WTC11 (cell line): ENCODE results near the gene PIGX. TPM values are rescaled to one million over a fixed set of nuclear protein-coding genes. Genes with fewer than 3 reads are reported as not detected.

Experiments used
- ATAC-seq: fragments of 200-7000 bp; cut with Tn5 transposase; 2 replicates; pipeline ENCODE4 v1.10.0; 2021; ENCODE audit warnings: mild to moderate bottlenecking, moderate library complexity
- CTCF ChIA-PET: fragments of 300-600 bp; sonication (Branson Sonifier 250); formaldehyde crosslinking; loops from one replicate; lab custom pipeline; 2021; ENCODE audit warnings: antibody characterized with exemption; lab: Charles Lee
- POLR2A ChIA-PET: fragments of 350-600 bp; sonication (Branson Sonifier 250); formaldehyde crosslinking; loops from one replicate; lab custom pipeline; 2021; ENCODE audit warnings: antibody characterized with exemption; lab: Charles Lee
- DNase-seq: peaks from one replicate; pipeline ENCODE4 v3.0.0; 2021; ENCODE audit warnings: low spot score
- H3K27ac Mint-ChIP-seq: 2 replicates; pipeline ENCODE4 v1.8.0; 2021; ENCODE audit warnings: mixed read lengths
- H3K27me3 Mint-ChIP-seq: 2 replicates; pipeline ENCODE4 v1.8.0; 2021; ENCODE audit warnings: low read depth, mild to moderate bottlenecking, moderate library complexity, mixed read lengths
- H3K36me3 Mint-ChIP-seq: 2 replicates; pipeline ENCODE4 v1.8.0; 2021; ENCODE audit warnings: mixed read lengths
- H3K4me1 Mint-ChIP-seq: 2 replicates; pipeline ENCODE4 v1.8.0; 2022; ENCODE audit warnings: mixed read lengths
- H3K4me3 Mint-ChIP-seq: 2 replicates; pipeline ENCODE4 v1.8.0; 2021; ENCODE audit warnings: mild to moderate bottlenecking, moderate library complexity, mixed read lengths
- H3K9me3 Mint-ChIP-seq: 2 replicates; pipeline ENCODE4 v1.8.0; 2021; ENCODE audit warnings: mixed read lengths
- ETV6 ChIP-seq: sonication (generic); formaldehyde crosslinking; IDR thresholded peaks from 2 replicates; pipeline ENCODE4 v1.8.1; 2022; ENCODE audit warnings: mild to moderate bottlenecking, missing genetic modification reagents
- GTF2I ChIP-seq: fragments of 250-450 bp; sonication (Bioruptor Pico); conservative IDR thresholded peaks from 2 replicates; pipeline ENCODE4 v1.4.0; 2021; ENCODE audit warnings: mild to moderate bottlenecking
- IRF2 ChIP-seq: sonication (generic); formaldehyde crosslinking; IDR thresholded peaks from 2 replicates; pipeline ENCODE4 v1.8.0; 2022; ENCODE audit warnings: low read depth, missing genetic modification reagents, borderline replicate concordance
- JUN ChIP-seq: sonication (generic); formaldehyde crosslinking; IDR thresholded peaks from 2 replicates; pipeline ENCODE4 v1.8.0; 2023; ENCODE audit warnings: mild to moderate bottlenecking, missing genetic modification reagents
- NR2C2 ChIP-seq: sonication (generic); formaldehyde crosslinking; IDR thresholded peaks from 2 replicates; pipeline ENCODE4 v1.8.0; 2022; ENCODE audit warnings: mild to moderate bottlenecking, missing genetic modification reagents
- RELA ChIP-seq: sonication (generic); formaldehyde crosslinking; IDR thresholded peaks from 2 replicates; pipeline ENCODE4 v1.8.1; 2022; ENCODE audit warnings: missing genetic modification reagents, mild to moderate bottlenecking, borderline replicate concordance
- SOX15 ChIP-seq: fragments of 250-450 bp; sonication (Bioruptor Pico); IDR thresholded peaks from 2 replicates; pipeline ENCODE4 v1.9.0; 2021; ENCODE audit warnings: mild to moderate bottlenecking
- TEAD4 ChIP-seq: sonication (generic); formaldehyde crosslinking; IDR thresholded peaks from 2 replicates; pipeline ENCODE4 v1.8.0; 2022; ENCODE audit warnings: mild to moderate bottlenecking, missing genetic modification reagents
- ZNF138 ChIP-seq: sonication (generic); formaldehyde crosslinking; conservative IDR thresholded peaks from 2 replicates; pipeline ENCODE4 v1.8.1; 2022; ENCODE audit warnings: mild to moderate bottlenecking, moderate library complexity, missing genetic modification reagents
- ZNF232 ChIP-seq: sonication (generic); formaldehyde crosslinking; IDR thresholded peaks from 2 replicates; pipeline ENCODE4 v1.8.0; 2022; ENCODE audit warnings: mild to moderate bottlenecking, missing genetic modification reagents
- ZNF671 ChIP-seq: fragments of 250-450 bp; sonication (Bioruptor Pico); IDR thresholded peaks from 2 replicates; pipeline ENCODE4 v1.8.0; 2021; ENCODE audit warnings: mild to moderate bottlenecking
- total RNA-seq: library from RNA; stranded (reverse); gene quantifications from 3 replicates; pipeline ENCODE4 v1.2.3, GENCODE V29; 2021
- TF ChIP-seq, protein P1 (sequence below): fragments of 250-450 bp; sonication (Bioruptor Pico); IDR thresholded peaks from 2 replicates; pipeline ENCODE4 v1.9.0; 2021; ENCODE audit warnings: moderate library complexity, mild to moderate bottlenecking, inconsistent platforms, borderline replicate concordance
- TF ChIP-seq, protein P2 (sequence below): sonication (generic); formaldehyde crosslinking; IDR thresholded peaks from 2 replicates; pipeline ENCODE4 v1.8.1; 2023; ENCODE audit warnings: mild to moderate bottlenecking, missing genetic modification reagents
- TF ChIP-seq, protein P3 (sequence below): fragments of 250-450 bp; sonication (Bioruptor Pico); IDR thresholded peaks from 2 replicates; pipeline ENCODE4 v2.1.2; 2022; ENCODE audit warnings: mild to moderate bottlenecking, moderate library complexity
- TF ChIP-seq, protein P4 (sequence below): sonication (generic); formaldehyde crosslinking; IDR thresholded peaks from 2 replicates; pipeline ENCODE4 v1.8.1; 2022; ENCODE audit warnings: low read depth, mild to moderate bottlenecking, moderate library complexity, missing genetic modification reagents, borderline replicate concordance
- TF ChIP-seq, protein P5 (sequence below): sonication (generic); formaldehyde crosslinking; IDR thresholded peaks from 2 replicates; pipeline ENCODE4 v1.8.0; 2022; ENCODE audit warnings: mild to moderate bottlenecking, missing genetic modification reagents
- TF ChIP-seq, protein P6 (sequence below): sonication (generic); formaldehyde crosslinking; conservative IDR thresholded peaks from 2 replicates; pipeline ENCODE4 v1.8.1; 2023; ENCODE audit warnings: mild to moderate bottlenecking, low read depth, missing genetic modification reagents, moderate library complexity
- TF ChIP-seq, protein P7 (sequence below): sonication (generic); formaldehyde crosslinking; conservative IDR thresholded peaks from 2 replicates; pipeline ENCODE4 v1.8.1; 2022; ENCODE audit warnings: mild to moderate bottlenecking, missing genetic modification reagents
- TF ChIP-seq, protein P8 (sequence below): sonication (generic); formaldehyde crosslinking; IDR thresholded peaks from 2 replicates; pipeline ENCODE4 v1.8.0; 2022; ENCODE audit warnings: mild to moderate bottlenecking, missing genetic modification reagents

The PIGX gene
- total RNA-seq, 1 experiment from 2014 or later, result 12.8 TPM

DNA sequence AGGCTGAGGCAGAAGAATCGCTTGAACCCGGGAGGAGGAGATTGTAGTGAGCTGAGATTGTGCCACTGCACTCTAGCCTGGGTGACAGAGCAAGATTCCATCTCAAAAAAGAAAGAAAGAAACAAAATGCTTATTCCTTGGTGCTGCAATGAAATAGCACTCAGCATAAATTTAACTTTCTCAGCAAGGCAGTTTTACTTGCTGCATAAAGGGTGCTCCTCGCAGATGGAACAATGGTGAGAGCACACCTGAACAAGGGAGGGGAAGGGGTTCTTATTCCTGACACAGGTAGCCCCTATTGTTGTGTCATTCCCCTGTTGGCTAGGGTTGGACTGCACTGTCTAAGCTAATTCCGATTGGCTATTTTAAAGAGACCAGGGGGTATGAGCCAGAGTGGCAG lies 44.6 kb downstream of the PIGX start (continued):
- TF ChIP-seq, protein P1, sequence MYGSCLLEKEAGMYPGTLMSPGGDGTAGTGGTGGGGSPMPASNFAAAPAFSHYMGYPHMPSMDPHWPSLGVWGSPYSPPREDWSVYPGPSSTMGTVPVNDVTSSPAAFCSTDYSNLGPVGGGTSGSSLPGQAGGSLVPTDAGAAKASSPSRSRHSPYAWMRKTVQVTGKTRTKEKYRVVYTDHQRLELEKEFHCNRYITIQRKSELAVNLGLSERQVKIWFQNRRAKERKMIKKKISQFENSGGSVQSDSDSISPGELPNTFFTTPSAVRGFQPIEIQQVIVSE (CRISPR knock-in tag), result no peak
- no peak for TF ChIP-seq ETV6 (CRISPR knock-in tag)
- TF ChIP-seq, protein P2, sequence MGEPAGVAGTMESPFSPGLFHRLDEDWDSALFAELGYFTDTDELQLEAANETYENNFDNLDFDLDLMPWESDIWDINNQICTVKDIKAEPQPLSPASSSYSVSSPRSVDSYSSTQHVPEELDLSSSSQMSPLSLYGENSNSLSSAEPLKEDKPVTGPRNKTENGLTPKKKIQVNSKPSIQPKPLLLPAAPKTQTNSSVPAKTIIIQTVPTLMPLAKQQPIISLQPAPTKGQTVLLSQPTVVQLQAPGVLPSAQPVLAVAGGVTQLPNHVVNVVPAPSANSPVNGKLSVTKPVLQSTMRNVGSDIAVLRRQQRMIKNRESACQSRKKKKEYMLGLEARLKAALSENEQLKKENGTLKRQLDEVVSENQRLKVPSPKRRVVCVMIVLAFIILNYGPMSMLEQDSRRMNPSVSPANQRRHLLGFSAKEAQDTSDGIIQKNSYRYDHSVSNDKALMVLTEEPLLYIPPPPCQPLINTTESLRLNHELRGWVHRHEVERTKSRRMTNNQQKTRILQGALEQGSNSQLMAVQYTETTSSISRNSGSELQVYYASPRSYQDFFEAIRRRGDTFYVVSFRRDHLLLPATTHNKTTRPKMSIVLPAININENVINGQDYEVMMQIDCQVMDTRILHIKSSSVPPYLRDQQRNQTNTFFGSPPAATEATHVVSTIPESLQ (CRISPR knock-in tag), result no peak
- TF ChIP-seq, protein P3, sequence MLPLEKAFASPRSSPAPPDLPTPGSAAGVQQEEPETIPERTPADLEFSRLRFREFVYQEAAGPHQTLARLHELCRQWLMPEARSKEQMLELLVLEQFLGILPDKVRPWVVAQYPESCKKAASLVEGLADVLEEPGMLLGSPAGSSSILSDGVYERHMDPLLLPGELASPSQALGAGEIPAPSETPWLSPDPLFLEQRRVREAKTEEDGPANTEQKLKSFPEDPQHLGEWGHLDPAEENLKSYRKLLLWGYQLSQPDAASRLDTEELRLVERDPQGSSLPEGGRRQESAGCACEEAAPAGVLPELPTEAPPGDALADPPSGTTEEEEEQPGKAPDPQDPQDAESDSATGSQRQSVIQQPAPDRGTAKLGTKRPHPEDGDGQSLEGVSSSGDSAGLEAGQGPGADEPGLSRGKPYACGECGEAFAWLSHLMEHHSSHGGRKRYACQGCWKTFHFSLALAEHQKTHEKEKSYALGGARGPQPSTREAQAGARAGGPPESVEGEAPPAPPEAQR (CRISPR knock-in tag), result no peak
- TF ChIP-seq, protein P4, sequence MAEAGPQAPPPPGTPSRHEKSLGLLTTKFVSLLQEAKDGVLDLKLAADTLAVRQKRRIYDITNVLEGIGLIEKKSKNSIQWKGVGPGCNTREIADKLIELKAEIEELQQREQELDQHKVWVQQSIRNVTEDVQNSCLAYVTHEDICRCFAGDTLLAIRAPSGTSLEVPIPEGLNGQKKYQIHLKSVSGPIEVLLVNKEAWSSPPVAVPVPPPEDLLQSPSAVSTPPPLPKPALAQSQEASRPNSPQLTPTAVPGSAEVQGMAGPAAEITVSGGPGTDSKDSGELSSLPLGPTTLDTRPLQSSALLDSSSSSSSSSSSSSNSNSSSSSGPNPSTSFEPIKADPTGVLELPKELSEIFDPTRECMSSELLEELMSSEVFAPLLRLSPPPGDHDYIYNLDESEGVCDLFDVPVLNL (CRISPR knock-in tag), result no peak

DNA sequence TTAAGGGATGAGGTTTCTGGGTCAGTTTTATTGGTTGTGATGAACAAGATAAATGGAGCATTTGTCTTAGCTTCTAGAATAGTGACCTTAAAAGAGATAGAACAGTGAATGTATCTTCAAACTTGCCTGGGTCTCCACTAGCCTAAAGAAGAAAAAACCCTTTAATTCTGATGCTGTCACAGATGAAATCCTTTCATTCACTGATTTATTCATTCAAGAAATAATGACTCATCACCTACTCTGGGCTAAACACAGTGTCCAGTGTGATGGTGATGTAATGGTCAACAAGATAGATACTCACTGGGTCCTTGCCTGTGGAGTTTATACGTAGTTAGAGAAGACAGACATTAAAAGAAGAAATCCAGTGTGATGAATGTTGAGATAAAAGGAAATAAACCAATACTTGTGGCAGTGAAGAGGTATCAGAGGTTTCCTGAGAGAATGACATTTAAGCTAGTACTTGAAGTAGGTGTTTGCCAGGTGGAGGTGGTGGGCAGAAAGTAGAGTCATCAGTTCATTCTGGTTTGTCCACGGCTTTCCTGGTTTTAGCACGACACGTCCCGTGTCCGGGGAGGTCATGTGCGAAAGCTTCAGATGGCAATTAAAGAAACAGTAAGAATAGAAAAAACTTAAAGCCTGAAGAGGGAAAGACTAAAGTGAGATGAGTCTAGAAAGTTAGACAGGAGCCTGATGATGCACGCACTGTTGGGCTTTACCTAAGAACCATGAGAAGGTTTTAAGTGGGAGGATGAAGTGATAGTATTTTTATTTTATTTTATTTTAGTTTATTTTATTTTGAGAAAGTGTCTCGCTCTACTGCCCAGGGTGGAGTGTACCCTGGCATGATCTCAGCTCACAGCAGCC lies 45.9 kb downstream of the PIGX start:
- Mint-ChIP-seq H3K27me3 (no peaks in the 10 kb centered on the region), H3K4me1 (peaks cover 19% of the 10 kb centered on the region), H3K27ac (peak overlapping the region; percentile 54; the same call in 1 of the 2 replicates)

DNA sequence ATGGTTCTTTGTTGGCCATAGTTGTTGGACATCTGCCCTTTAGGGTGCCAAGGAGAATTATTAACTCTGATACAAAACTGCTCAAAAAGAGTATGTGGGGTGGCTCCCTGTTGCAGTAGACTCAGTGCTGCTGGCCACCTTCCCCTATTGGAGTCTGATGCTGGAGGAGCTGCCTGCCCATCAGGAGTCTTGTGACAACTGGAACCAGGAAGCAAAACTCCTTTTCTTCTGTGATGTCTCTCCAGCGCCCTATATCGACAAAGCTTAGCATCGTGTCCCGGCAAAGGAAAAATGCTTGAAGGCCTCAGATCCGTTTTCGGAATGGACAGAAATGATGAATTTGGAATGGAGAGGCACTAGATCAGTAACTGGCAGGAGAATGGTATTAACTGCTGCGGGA lies 51.0 kb downstream of the PIGX start:
- peaks cover 6% of the 10 kb centered on the region for H3K9me3 Mint-ChIP-seq
- POLR2A ChIA-PET, result interaction anchor here (1.1 kb wide), 1 partner anchor 23 kb away, joined by 4 read pairs; no protein-coding TSS in a partner anchor
- no peak overlapping the region for H3K27ac Mint-ChIP-seq
- ATAC-seq (no peak), DNase-seq (no peak)
- CTCF ChIA-PET, result interaction anchor here (1.0 kb wide), 1 partner anchor 154 kb away, joined by 3 read pairs; no protein-coding TSS in a partner anchor
- H3K4me1 Mint-ChIP-seq, result no peaks in the 10 kb centered on the region
- peaks cover 40% of the 10 kb centered on the region for H3K36me3 Mint-ChIP-seq
- no peak overlapping the region for H3K4me3 Mint-ChIP-seq
- no peaks in the 10 kb centered on the region for H3K27me3 Mint-ChIP-seq
- no peak for TF ChIP-seq ZNF671 (CRISPR knock-in tag)
- TF ChIP-seq RELA (CRISPR knock-in tag), result no peak
- no peak for TF ChIP-seq JUN (CRISPR knock-in tag)
- no peak for TF ChIP-seq GTF2I (CRISPR knock-in tag)
- TF ChIP-seq, protein P5, sequence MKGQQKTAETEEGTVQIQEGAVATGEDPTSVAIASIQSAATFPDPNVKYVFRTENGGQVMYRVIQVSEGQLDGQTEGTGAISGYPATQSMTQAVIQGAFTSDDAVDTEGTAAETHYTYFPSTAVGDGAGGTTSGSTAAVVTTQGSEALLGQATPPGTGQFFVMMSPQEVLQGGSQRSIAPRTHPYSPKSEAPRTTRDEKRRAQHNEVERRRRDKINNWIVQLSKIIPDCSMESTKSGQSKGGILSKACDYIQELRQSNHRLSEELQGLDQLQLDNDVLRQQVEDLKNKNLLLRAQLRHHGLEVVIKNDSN (CRISPR knock-in tag), result no peak
- no peak for TF ChIP-seq NR2C2
- no peak for TF ChIP-seq IRF2
- TF ChIP-seq, protein P2 (CRISPR knock-in tag), result no peak
- no peak for TF ChIP-seq ZNF232 (CRISPR knock-in tag)
- TF ChIP-seq ZNF138, result no peak
- TF ChIP-seq SOX15 (CRISPR knock-in tag), result no peak

More for the DNA sequence above, 45.9 kb downstream of the PIGX start:
- TF ChIP-seq, protein P6, sequence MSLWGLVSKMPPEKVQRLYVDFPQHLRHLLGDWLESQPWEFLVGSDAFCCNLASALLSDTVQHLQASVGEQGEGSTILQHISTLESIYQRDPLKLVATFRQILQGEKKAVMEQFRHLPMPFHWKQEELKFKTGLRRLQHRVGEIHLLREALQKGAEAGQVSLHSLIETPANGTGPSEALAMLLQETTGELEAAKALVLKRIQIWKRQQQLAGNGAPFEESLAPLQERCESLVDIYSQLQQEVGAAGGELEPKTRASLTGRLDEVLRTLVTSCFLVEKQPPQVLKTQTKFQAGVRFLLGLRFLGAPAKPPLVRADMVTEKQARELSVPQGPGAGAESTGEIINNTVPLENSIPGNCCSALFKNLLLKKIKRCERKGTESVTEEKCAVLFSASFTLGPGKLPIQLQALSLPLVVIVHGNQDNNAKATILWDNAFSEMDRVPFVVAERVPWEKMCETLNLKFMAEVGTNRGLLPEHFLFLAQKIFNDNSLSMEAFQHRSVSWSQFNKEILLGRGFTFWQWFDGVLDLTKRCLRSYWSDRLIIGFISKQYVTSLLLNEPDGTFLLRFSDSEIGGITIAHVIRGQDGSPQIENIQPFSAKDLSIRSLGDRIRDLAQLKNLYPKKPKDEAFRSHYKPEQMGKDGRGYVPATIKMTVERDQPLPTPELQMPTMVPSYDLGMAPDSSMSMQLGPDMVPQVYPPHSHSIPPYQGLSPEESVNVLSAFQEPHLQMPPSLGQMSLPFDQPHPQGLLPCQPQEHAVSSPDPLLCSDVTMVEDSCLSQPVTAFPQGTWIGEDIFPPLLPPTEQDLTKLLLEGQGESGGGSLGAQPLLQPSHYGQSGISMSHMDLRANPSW, result no peak
- TF ChIP-seq JUN (CRISPR knock-in tag) (no peak), TEAD4 (CRISPR knock-in tag) (no peak)
- TF ChIP-seq, protein P7, sequence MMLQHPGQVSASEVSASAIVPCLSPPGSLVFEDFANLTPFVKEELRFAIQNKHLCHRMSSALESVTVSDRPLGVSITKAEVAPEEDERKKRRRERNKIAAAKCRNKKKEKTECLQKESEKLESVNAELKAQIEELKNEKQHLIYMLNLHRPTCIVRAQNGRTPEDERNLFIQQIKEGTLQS (CRISPR knock-in tag), result no peak
- TF ChIP-seq, protein P8, sequence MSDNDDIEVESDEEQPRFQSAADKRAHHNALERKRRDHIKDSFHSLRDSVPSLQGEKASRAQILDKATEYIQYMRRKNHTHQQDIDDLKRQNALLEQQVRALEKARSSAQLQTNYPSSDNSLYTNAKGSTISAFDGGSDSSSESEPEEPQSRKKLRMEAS, result no peak
- Mint-ChIP-seq H3K9me3 (peaks cover 28% of the 10 kb centered on the region), H3K4me3 (no peak overlapping the region), H3K36me3 (peaks cover 69% of the 10 kb centered on the region)
- DNase-seq, result no peak
- no peak for ATAC-seq
- ChIA-PET POLR2A (interaction anchor here (0.7 kb wide), 1 partner anchor 19 kb away, joined by 3 read pairs; the partner anchor contains the start of gene PAK2), CTCF (no interaction called here)
